Prostate gland (tissue), 2 donors: ENCODE results near the gene SLC1A7. TPM values are rescaled to one million over a fixed set of nuclear protein-coding genes. Genes with fewer than 3 reads are reported as not detected.

Experiments
- DNase-seq: peaks from one replicate; pipeline ENCODE4 v3.0.0-alpha.2; 2019; ENCODE audit warnings: low spot score
- H3K27ac ChIP-seq, 2 donors: fragments of 200-600 bp; sonication (generic); 2 replicates each; pipeline ENCODE4 v1.5.1; 2017 to 2019
- H3K27me3 ChIP-seq: fragments of 200-600 bp; sonication (generic); replicated peaks from 2 replicates; pipeline ENCODE4 v1.5.1; 2019; ENCODE audit not compliant: insufficient read depth
- H3K36me3 ChIP-seq, 2 donors: fragments of 200-600 bp; sonication (generic); 1 replicate in 1 of 2; 2 replicates in 1 of 2; pipeline versions ENCODE4 v1.5.1 to v1.8.1; 2017 to 2019
- H3K4me1 ChIP-seq: fragments of 200-600 bp; sonication (generic); replicated peaks from 2 replicates; pipeline ENCODE4 v1.5.1; 2019
- H3K4me3 ChIP-seq, 2 donors: fragments of 200-600 bp; sonication (generic); 2 replicates each; pipeline ENCODE4 v1.5.1; 2017 to 2019
- H3K9me3 ChIP-seq: fragments of 200-600 bp; sonication (generic); 2 replicates; pipeline ENCODE4 v1.5.1; 2017
- CTCF ChIP-seq, 4 experiments: fragments of 200-600 bp in 2 of 4; fragments of 450-650 bp in 2 of 4; sonication (generic) in 2 of 4; IDR thresholded peaks; 1 replicate in 3 of 4; 2 replicates in 1 of 4; pipeline ENCODE4 v1.5.1; 2016 to 2019; ENCODE audit warnings: antibody characterized with exemption in 4 of 4, mild to moderate bottlenecking in 2 of 4, moderate library complexity in 2 of 4
- POLR2A ChIP-seq: fragments of 450-650 bp; IDR thresholded peaks from one replicate; pipeline ENCODE4 v1.6.1; 2016; ENCODE audit warnings: antibody characterized with exemption, mild to moderate bottlenecking
- POLR2AphosphoS5 ChIP-seq: sonication (generic); formaldehyde crosslinking; IDR thresholded peaks from one replicate; pipeline ENCODE4 v1.6.1; 2017; ENCODE audit warnings: antibody characterized with exemption
- WGBS: methylation state at CpG from one replicate; pipeline ENCODE4 v1.1.5; 2018; 5-methylcytosine and 5-hydroxymethylcytosine counted together
- intact Hi-C: fragments of 100-400 bp; cut with DNase I; formaldehyde crosslinking; loops from one replicate; pipeline ENCODE4 v1.14.2; 2022
- total RNA-seq, 2 donors: library from RNA; depleted of rRNA; stranded (reverse); fragments of >200 nt; gene quantifications; one replicate each; pipeline ENCODE4 v1.1.0, GENCODE V29; 2016

SLC1A7 gene
- total RNA-seq, 2 donors from 2014 or later = 1.8 TPM; not detected in 1

DNA sequence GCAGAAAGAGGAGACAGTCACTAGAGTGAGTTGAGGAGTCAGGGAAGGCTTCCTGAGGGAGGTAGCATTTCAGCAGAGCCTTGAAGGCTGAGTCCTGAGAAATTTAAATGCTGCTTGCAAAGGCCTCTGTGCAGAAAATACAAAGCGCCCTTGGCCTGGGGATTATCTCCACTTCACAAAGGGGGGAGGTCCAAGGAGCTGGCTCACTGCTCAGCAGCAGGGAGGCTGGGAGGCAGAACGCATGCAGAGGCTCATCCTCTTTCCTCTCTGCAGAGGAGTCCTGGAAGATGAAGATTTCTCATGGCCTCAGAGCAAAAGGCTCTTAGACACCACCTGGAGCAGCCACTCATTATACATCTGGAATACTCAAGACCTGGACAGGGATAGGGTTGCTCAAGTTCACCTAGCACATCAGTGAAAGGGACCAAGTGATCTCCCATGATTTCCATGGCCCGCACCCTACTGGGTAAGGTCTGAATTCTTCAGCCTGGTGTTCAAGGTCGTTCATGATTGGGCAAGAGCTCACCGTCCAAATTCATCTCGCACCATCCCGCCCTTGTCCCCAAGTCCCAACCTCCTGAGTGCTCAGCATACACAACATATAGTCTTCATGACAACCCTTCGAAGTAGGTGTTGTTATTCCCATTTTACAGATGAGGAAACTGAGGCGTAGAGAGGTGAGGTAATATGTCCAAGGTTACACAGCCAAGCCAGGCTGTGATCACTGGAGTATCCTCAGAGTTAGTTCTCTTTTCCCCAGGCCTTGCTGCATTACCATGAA lies 9.0 kb downstream of the SLC1A7 start:
- no peaks in the 10 kb centered on the region for H3K9me3 ChIP-seq
- H3K4me3 ChIP-seq = no peak overlapping the region
- H3K4me1 ChIP-seq = no peaks in the 10 kb centered on the region
- no peaks in the 10 kb centered on the region for H3K36me3 ChIP-seq
- no peak for TF ChIP-seq POLR2AphosphoS5
- TF ChIP-seq POLR2A = no peak
- TF ChIP-seq CTCF (IDR thresholded peaks at IDR 0.05) = no peak
- DNase-seq = no peak
- 83% methylated on average over 9 of the region's 9 CpGs for WGBS
- no peak overlapping the region for H3K27ac ChIP-seq
- intact Hi-C loops = no loop called here
- no peaks in the 10 kb centered on the region for H3K27me3 ChIP-seq

DNA sequence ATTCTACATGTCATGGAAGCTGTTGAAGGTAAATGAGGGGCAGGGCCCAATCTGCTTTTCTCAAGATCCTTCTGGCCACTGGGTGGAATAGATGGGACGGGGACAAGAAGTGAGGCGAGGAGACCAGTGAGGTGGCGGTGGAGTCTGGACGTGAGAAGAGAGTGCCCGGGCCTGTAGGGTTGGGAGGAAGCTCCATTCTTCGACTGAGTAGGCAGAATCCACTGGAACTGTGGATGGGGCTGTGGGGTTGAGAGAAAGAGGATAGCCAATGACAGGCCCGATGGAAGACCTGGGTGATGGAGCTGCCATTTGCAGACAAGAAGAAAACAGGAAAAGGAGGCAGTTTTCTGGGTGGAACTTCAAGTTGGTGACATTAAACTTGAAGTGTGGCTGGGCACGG lies 10.3 kb downstream of the SLC1A7 start:
- Histone ChIP-seq H3K36me3 (no peaks in the 10 kb centered on the region), H3K4me1 (no peaks in the 10 kb centered on the region), H3K9me3 (no peaks in the 10 kb centered on the region), H3K27ac (no peak overlapping the region), H3K27me3 (no peaks in the 10 kb centered on the region), H3K4me3 (no peak overlapping the region)
- intact Hi-C loops = no loop called here
- 92% methylated on average over 8 of the region's 8 CpGs for WGBS
- no peak for TF ChIP-seq POLR2AphosphoS5
- no peak for TF ChIP-seq CTCF (IDR thresholded peaks at IDR 0.05)
- DNase-seq = no peak

DNA sequence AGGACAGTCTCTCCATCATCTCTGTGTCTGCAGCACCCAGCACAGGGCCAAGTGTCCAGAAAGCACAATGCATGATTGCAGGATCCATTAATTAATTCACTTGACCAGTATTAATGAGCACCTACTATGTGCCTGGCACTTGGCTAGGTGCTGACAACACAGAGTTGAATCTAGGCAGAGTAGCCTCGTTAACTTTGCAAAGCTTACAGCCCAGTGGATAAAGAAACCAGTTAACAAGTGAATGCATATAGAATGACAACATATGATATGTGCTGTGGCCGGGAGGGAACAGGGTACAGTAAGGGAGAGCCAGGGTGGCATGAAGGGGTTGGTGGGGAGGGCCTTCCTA lies 10.9 kb downstream of the SLC1A7 start:
- no peak overlapping the region for H3K4me3 ChIP-seq
- intact Hi-C loops = no loop called here
- TF ChIP-seq CTCF (IDR thresholded peaks at IDR 0.05) (no peak), POLR2AphosphoS5 (no peak), POLR2A (no peak)
- no peak overlapping the region for H3K27ac ChIP-seq
- no peak for DNase-seq
- no peaks in the 10 kb centered on the region for H3K9me3 ChIP-seq
- 88% methylated on average over 2 of the region's 2 CpGs for WGBS
- H3K36me3 ChIP-seq = no peaks in the 10 kb centered on the region
- H3K4me1 ChIP-seq = no peaks in the 10 kb centered on the region
- H3K27me3 ChIP-seq = no peaks in the 10 kb centered on the region

DNA sequence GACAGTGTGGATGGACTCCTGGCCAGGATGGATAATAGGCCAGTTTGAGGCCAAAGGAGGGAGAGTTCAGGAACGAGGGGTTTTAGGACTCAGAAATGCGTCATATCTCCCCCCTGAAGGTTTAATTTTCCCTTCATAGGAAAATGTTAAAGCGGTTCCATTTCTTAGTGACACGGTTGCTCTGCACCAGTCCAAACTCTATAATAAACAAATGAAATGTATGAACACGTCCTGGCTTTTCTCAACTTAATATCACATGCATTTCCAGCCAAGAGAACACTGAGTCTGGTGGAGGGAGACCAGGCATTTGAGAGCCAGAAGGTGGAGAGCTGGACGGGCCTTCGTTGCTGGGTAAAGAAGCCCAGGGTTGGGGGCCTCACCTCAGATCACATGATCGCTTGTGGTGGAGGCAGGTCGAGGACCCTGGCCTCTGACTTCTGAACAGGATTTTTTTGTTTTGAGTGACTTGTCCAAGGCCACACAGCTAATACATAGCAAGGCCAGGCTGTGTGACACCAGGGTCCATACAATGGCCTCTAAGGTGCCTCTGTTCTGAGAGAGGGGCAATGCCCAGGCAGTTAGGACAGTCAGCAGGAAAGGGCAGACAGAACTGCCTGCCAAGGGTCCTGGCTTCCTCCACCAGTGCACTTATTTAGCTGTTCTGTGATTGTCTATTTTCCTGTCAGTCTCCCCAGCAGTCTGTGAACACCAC lies 11.4 kb downstream of the SLC1A7 start:
- WGBS = 55% methylated on average over 9 of the region's 9 CpGs
- intact Hi-C loops = no loop called here
- H3K27ac ChIP-seq = peak overlapping the region; percentile 26 to 41
- H3K9me3 ChIP-seq = no peaks in the 10 kb centered on the region
- no peaks in the 10 kb centered on the region for H3K4me1 ChIP-seq
- H3K4me3 ChIP-seq = no peak overlapping the region
- no peaks in the 10 kb centered on the region for H3K27me3 ChIP-seq
- no peak for DNase-seq
- no peak for TF ChIP-seq POLR2AphosphoS5
- no peak for TF ChIP-seq POLR2A
- TF ChIP-seq CTCF (IDR thresholded peaks at IDR 0.05) = no peak
- H3K36me3 ChIP-seq = no peaks in the 10 kb centered on the region

GRCh38 chr1:53130598-53130877 lies 11.9 kb downstream of the SLC1A7 start:
- Histone ChIP-seq H3K27ac (peak overlapping the region; percentile 26 to 41), H3K27me3 (no peaks in the 10 kb centered on the region), H3K36me3 (no peaks in the 10 kb centered on the region), H3K9me3 (no peaks in the 10 kb centered on the region), H3K4me3 (no peak overlapping the region), H3K4me1 (no peaks in the 10 kb centered on the region)
- intact Hi-C loops = no loop called here
- 85% methylated on average over 1 of the region's 1 CpG for WGBS
- no peak for DNase-seq
- no peak for TF ChIP-seq CTCF (IDR thresholded peaks at IDR 0.05)
- no peak for TF ChIP-seq POLR2AphosphoS5
- TF ChIP-seq POLR2A = no peak
